H1 (cell line): ENCODE results near the gene DUXB. TPM values are rescaled to one million over a fixed set of nuclear protein-coding genes. Genes with fewer than 3 reads are reported as not detected.

ENCODE experiments used
- EGR1 ChIP-seq: IDR thresholded peaks from 2 replicates; pipeline ENCODE4 v1.6.1; 2011; ENCODE audit warnings: low read depth, low read length, borderline replicate concordance
- polyA plus RNA-seq, 7 experiments: library from polyadenylated mRNA; depleted of rRNA in 3 of 7; stranded (reverse) in 5 of 7; unstranded in 2 of 7; fragments of >200 nt in 5 of 7; fragments of 200-250 nt in 2 of 7; gene quantifications; 1 replicate in 5 of 7; 2 replicates in 1 of 7; 4 replicates in 1 of 7; pipeline versions ENCODE4 v1.2.1 to v1.2.3, GENCODE V29; 2011 to 2013; ENCODE audit warnings: missing spikeins in 2 of 7, mixed read lengths in 2 of 7
- total RNA-seq: library from RNA; stranded (reverse); fragmentation: NEBNext Ultra II Directional; extraction: Animal tissue kit (Norgen Biotek cat#: 25700); gene quantifications from 2 replicates; pipeline ENCODE4 v1.2.1, GENCODE V29; 2021

The DUXB gene
- total and polyA plus RNA-seq, 2 of the 8 experiments (the other 6 are each of a cell fraction or from before 2014, with no cell fraction given): not detected

DNA sequence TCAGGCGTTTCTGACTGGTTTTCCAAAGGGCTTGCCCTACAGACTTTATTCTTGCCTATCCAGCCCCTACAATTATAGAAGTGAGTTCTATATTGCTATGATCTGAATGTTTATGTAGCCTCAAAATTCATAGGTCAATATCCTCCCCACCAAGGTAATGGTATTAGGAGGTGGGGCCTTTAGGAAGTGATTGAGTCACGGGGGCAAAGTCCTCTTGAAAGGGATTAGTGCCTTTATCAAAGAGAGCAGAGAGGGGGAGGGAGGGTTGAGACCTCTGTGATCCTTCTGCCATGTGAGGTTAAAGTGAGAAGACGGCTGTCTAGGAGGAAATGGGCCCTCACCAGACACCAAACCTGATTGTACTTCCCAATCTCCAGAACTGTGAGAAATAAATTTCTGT, 26.0 kb upstream of the DUXB start (continued):
- TF ChIP-seq EGR1: no peak
- TF ChIP-seq, all 59 proteins: peak for 0
